Left renal pelvis (tissue), 4 donors: ENCODE measurements around the gene TRNAU1AP. TPM values are rescaled to one million over a fixed set of nuclear protein-coding genes. Genes with fewer than 3 reads are reported as not detected.
"Not testable (repeated sequence)": the region's sequence is repeated elsewhere in the genome, so short reads cannot be mapped to it uniquely, and the experiment has no call there.

Experiments
- DNase-seq, 4 donors: peaks; one replicate each; pipeline ENCODE4 v3.0.0-alpha.2; 2013; ENCODE audit warnings: low read depth in 4 of 4, low spot score in 3 of 4
- polyA plus RNA-seq, 4 donors: library from polyadenylated mRNA; unstranded; fragments of 120-200 nt; gene quantifications; one replicate each; pipeline ENCODE4 v1.2.1, GENCODE V29; 2013; ENCODE audit not compliant: insufficient read length in 4 of 4

Gene TRNAU1AP
- polyA plus RNA-seq, 4 donors, result 19.8 to 26.3 (median 23.5) TPM

- not testable (repeated sequence) for DNase-seq
Measured at GRCh38 chr1:28520796-28521195, 32.1 kb upstream of the TRNAU1AP start.

GRCh38 chr1:28521502-28522164 is 31.3 kb upstream of the TRNAU1AP start:
- no peak for DNase-seq

- DNase-seq, result not testable (repeated sequence)
Measured at GRCh38 chr1:28522537-28522936, 30.3 kb upstream of the TRNAU1AP start.

GRCh38 chr1:28525002-28525642 is 27.8 kb upstream of the TRNAU1AP start:
- DNase-seq, result not testable (repeated sequence)

GRCh38 chr1:28526886-28527285 is 26.0 kb upstream of the TRNAU1AP start:
- no peak for DNase-seq

GRCh38 chr1:28530456-28530855 is 22.4 kb upstream of the TRNAU1AP start:
- DNase-seq, result no peak

- no peak for DNase-seq
Measured at GRCh38 chr1:28534671-28535070, 18.2 kb upstream of the TRNAU1AP start.

- no peak for DNase-seq
Measured at GRCh38 chr1:28535180-28535579, 17.7 kb upstream of the TRNAU1AP start.

GRCh38 chr1:28537457-28538199 is 15.3 kb upstream of the TRNAU1AP start:
- DNase-seq, result no peak

GRCh38 chr1:28538286-28538685 is 14.6 kb upstream of the TRNAU1AP start:
- DNase-seq, result no peak

- DNase-seq, result no peak
Measured at GRCh38 chr1:28540651-28541050, 12.2 kb upstream of the TRNAU1AP start.

- DNase-seq, result not testable (repeated sequence)
Measured at GRCh38 chr1:28541414-28542015, 11.4 kb upstream of the TRNAU1AP start.

- no peak for DNase-seq
Measured at GRCh38 chr1:28545246-28545628, 7.6 kb upstream of the TRNAU1AP start.

- no peak for DNase-seq
Measured at GRCh38 chr1:28548318-28548717, 4.6 kb upstream of the TRNAU1AP start.

GRCh38 chr1:28551381-28551780 is 1.5 kb upstream of the TRNAU1AP start:
- no peak for DNase-seq

- no peak for DNase-seq
Measured at GRCh38 chr1:28560886-28561285, 8.0 kb downstream of the TRNAU1AP start.

GRCh38 chr1:28564310-28564709 is 11.4 kb downstream of the TRNAU1AP start:
- DNase-seq, result no peak

- DNase-seq, result no peak
Measured at GRCh38 chr1:28565040-28565439, 12.2 kb downstream of the TRNAU1AP start.

- DNase-seq, result no peak
Measured at GRCh38 chr1:28565726-28566125, 12.8 kb downstream of the TRNAU1AP start.

GRCh38 chr1:28566931-28567330 is 14.0 kb downstream of the TRNAU1AP start:
- DNase-seq, result no peak

- no peak for DNase-seq
Measured at GRCh38 chr1:28571911-28572310, 19.0 kb downstream of the TRNAU1AP start.
